CD4-positive, alpha-beta T cell treated with Interleukin-15 for 4 hours (primary cell): ENCODE data around the gene GON4L.
"Not testable (repeated sequence)": the region's sequence is repeated elsewhere in the genome, so short reads cannot be mapped to it uniquely, and the experiment has no call there.

Experiments used
- DNase-seq: peaks from one replicate; pipeline ENCODE4 v3.0.0-alpha.2; 2020; ENCODE audit warnings: low spot score

GON4L gene

DNA sequence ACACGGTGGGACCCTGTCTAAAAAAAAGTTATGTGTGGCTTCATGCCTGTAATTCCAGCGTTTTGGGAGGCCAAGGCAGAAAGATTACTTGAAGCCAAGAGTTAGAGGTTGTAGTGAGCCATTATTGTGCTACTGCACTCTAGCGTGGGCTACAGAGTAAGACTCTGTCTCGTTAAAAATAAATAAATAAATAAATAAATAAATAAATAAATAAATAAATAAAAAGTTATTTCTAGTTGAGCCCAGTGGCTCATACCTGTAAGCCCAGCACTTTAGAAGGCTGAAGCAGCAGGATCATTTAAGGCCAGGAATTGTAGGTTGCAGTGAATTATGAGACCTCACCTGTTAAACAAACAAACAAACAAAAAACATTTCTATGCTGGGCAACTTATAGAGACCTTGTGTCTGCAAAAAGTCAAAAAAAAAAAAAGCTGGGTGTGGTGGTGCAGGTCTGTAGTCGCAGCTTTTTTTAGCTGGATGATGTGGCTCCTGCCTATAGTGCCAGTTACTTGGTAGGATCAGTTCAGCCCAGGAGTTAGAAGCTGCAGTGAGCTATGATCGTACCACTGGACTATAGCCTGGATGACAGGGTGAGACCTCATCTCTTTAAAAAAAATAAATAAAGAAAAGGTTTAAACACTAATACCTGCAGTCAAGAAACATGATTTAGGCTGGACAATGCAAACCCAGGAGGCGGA, 25.6 kb downstream of the GON4L start:
- no peak for DNase-seq

DNA sequence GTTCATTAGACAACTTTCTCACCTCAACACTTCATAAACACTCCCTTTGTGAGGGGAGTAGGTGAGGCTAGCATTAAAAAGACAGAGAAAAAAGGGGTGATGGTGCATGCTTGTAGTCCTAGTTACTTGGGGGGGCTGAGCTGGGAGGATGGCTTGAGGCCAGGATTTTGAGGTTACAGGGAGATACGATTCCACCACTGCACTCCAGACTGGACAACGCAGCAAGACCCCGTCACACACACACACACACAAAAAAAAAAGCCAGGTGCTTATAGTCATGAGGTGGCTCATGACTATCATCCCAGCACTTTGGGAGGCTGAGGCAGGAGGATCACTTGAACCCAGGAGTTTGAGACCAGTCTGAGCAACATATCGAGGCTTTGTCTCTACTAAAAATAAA, 29.6 kb downstream of the GON4L start:
- DNase-seq: no peak

DNA sequence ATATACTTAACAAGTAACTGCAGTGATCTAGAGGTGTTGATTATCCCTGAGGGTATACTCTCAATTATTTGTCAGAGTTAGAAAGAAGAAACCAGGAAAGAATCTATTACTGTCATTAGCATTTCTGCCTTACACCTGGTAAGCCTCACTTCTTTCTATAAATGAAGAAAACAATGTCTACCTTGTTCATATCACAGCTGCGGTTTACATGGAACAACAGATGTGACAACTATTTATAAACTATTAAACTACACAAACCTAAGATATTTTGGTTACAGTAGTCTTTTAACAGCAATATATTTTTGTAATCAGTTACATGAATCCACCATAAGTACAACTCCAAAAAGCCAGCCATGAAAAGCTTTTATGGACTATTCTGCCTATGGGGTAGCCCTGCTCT, 40.7 kb downstream of the GON4L start:
- no peak for DNase-seq

DNA sequence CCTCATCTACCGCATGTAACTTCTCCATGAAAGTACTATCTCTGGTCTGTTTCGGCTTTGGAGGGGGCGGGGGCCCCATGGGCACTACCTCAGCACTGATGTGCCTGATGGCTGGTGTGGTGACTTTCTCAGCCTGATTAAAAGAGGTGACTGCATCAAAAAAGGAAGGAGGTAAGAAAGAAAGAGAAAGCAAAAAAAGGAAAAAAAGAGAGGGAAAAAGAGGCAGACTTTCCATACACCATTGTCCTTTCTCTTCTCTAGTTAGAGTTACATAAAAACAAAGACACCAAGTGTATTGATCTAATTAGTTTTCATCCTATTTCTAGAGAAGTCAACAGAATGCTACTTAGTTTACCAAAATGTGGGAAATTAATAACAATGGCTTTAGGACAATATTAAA, 43.3 kb downstream of the GON4L start:
- no peak for DNase-seq

DNA sequence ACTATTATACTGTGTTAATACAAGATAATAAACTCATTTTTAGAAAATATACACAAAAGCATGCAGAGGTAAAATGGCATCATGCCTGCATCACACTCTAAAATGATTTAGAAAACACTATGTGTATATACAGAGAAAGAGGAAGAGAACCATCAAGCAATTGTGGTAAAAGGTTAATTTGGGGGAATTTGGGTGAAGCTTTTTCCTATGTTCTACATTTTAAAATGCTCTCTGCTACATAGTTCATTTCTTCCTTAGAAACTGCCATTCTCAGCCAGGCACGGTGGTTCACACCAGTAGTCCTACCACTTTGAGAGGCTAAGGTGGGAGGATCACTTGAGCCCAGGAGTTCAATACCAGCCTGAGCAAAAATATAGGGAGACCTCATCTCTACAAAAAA, 44.1 kb downstream of the GON4L start:
- DNase-seq: no peak

DNA sequence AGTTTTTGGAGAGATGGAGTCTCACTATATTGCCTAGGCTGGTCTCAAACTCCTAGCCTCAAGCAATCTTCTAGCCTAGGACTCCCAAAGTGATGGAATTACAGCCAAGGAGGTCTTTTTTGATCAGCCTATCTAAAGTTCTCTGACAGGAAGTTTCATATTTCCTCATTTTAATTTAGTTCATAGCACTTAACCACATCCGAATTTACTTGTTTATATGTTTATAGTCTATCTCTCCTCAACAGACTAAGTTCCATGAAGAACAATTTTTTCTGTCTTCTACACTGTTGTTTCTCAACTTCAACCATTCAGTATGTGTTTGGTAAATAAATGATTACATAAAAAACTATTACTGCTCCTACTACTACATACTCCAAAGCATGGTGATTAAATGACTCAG, 47.9 kb downstream of the GON4L start:
- no peak for DNase-seq

DNA sequence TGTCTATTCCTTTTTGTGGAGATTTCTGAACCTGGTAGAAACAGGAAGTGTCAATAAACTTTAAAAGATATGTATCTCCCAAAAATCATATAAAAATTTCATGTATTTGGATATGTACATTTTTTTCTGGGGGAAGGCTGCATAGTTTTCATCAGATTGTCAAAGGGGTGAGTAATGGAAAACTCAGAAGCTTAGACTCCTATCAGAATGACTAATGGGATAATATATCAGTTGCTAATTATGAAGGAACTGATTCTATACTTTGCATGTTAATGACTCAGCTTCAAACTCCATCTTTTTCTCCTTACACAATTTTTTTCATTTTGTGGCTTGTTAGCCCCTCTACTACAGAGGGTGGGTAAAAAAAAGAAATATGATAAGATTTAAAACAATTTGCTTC, 55.9 kb downstream of the GON4L start:
- no peak for DNase-seq

DNA sequence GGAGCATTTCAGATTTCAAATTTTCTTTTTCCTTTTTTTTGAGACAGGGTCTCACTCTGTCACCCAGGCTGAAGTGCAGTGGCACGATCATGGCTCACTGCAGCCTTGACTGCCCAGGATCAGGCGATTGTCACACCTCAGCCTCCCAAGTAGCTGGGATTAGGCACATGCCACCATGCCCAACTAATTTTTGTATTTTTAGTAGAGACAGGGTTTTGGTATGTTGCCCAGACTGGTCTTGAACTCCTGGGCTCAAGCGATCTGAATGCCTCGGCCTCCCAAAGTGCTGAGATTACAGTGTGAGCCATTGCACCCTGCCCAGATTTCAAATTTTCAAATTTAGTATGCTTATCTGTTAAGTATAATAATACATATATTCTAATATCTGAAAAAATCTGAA, 61.4 kb downstream of the GON4L start:
- not testable (repeated sequence) for DNase-seq

DNA sequence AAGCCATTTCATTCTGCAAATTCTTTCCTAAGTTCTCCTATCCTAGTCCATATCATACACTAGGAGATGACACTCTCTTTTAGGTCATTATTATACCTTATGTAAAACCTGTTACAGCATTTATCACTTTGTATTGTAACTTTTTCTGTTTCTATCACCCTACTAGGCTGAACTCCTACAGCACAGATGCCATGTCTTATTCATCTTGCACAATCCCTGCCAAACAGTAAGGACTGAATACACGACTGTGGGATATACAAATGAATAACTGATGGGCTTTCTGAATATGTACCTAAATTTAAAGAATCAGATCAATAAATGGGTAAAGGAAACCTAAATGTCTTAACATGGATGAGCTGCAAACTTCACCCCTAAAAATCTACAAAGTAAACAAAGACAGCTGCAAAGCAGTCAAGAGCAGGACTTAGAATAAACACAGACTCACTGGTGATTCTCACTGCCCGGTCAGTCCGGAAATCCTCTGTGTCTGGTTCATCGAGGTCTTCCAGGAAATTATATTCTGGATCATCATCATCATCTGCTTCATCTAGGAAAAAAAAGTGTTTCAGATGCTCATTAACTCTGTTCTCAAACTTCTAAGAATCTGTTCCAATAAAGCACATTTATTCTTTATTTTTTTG, 62.3 kb downstream of the GON4L start:
- no peak for DNase-seq

DNA sequence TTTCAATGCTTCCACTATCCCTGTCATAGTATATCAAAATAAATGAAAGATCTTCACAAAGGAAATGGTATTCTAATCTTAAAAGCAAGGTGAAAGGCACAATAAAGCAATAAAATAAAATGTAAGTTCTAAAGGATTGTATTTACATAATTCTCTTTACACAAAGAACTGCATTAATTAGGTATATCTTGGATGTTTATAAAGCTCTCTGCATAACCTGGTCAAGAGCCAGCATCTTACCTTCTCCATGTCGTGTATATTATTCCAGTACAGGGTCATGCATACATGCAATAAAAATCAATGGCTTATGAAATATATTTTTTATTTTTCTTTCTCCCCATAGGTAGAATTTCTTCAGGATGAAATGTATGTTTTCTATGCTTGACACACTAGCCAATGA, 63.8 kb downstream of the GON4L start:
- no peak for DNase-seq

DNA sequence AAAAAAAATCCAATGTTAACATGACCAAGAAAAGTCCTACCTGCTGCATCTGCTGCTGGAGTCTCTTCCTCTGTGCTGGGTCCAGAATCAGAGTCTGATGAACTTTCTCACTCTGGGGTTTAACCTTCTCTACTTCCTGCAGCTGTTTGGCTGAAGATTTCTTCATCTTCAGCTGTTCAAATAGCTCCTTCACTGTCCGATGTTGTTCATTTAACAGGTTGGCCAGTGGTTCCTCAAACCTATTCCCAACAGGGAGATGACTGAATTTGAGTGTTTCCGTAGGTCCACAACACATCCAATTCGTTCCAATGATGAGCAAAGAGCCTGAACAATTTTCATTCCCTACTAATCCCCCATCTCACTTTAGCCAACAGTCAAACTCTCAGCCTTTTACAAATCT, 79.4 kb downstream of the GON4L start:
- DNase-seq: no peak

DNA sequence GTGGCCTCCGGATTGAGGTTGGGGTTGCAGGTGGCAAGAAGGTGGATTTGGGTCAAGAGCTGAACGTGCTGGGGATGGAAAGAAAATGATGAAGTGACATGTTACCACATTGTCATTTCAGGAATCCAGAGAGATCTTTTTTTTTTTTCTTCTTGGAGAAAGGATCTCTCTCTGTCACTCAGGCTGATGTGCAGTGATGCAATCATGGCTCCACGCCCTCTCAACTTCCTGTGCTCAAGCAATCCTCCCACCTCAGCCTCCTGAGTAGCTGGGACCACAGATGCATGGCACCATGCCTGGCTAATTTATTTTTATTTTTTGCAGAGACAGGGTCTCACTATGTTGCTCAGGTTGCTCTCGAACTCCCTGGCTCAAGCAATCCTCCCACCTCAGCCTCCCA, 80.6 kb downstream of the GON4L start:
- no peak for DNase-seq

DNA sequence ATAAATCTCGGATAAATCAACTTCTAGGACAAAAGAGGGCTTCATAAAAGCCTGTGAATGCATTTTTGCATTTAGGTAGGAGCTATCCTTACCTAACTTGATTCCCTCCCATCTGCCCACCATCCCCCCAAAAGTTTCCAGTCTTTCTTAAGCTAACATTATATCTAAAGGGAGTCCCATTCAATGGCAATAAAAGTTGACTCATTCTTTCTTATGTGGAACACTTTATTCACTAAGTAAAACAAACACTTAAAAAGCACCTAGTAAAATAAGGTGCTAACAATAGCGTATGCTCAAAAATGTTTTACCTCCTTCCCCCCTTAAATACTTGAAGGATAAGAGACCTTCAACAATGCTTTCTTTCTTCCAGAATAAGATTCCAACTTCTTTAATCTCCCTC, 83.8 kb downstream of the GON4L start:
- DNase-seq: no peak

DNA sequence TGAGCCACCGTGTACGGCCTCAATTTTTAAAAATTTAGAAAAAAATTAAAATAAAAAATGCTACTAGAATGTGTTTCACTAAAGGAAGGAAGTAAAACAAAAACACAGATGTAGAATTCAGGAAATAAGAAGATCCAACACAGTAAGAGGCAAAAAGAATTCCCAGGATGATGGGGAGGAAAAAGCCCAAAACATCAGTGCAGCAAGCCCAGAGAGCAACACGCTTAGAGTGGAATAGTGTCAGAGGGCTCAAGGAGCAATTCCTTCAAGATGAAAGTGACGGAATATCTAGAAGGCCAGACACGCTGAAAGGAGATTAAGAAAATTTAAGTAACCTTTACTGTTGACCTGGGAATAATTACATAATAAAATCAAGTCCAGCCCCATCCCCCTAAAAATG, 87.8 kb downstream of the GON4L start:
- DNase-seq: no peak

DNA sequence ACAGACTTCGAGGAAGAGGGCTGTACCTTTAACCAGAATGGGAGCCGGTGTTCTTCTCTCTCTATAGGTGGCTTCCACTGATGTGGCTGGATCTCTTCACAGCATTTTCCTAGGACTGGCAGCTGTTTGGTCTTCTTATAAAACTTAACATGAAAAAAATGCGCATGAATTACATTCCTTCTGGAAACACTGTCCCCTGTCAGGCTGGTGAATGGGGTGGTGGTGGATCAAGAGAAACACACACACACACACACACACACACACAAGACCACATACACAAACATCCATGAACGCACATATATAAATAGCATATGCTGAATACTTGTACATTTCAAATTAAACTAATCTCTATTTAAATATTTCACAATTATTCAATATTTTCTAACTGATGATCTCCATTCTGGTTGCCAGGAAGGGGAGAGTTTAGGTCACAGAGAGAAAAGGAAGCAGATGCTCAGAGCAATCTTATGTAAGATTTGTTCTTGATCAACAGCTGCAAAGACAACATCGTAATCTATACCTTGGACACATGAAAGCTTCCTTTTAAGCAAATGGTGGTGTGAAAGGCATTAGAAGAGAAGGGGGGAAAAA, 89.5 kb downstream of the GON4L start:
- DNase-seq: not testable (repeated sequence)

DNA sequence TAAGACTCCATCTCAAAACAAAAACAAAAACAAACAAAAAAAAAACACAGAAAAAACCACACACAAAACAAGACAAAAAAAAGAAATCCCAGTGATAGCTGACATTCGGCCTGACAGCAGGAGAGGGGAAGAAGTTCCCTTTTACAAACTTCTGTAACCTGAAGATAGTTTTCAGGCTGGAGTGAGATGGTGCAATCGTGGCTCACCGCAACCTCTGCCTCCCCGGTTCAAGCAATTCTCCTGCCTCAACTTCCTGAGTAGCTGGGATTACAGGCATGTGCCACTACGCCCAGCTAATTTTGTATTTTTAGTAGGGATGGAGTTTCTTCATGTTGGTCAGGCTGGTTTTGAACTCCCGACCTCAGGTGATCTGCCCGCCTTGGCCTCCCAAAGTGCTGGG, 93.0 kb downstream of the GON4L start:
- DNase-seq: not testable (repeated sequence)

DNA sequence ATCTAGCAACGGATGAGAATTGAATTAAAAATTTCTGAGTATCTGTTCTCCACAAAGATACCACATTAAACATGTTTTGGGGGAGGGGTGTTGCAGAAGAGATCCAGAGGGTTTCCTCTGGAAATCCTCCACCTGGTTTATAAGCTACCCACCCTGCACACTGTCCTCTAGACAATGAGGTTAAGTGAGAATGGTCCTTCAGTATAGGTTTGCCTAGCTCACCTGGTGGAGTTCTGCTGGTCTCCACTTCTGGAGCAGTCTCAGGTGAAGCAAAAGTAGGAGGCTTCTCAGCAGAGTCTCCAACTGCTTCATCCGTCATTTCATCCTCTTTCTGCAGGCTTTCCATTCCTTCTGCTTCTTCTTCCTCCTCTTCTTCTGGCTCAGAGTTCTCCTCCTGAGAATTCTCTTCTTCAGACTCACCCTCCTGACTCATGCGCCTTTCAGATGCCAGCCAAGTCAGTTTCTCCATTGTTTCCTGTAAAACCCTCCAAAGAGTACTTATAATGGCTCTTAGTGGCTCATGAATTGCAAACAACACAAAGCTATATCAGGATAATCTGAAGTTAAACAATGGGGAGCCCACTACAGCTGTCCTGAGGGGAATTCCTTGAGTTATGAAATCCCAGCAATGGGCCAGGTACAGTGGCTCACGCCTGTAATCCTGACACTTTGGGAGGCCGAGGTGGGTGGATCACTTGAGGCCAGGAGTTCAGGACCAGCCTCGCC, 93.8 kb downstream of the GON4L start:
- not testable (repeated sequence) for DNase-seq

DNA sequence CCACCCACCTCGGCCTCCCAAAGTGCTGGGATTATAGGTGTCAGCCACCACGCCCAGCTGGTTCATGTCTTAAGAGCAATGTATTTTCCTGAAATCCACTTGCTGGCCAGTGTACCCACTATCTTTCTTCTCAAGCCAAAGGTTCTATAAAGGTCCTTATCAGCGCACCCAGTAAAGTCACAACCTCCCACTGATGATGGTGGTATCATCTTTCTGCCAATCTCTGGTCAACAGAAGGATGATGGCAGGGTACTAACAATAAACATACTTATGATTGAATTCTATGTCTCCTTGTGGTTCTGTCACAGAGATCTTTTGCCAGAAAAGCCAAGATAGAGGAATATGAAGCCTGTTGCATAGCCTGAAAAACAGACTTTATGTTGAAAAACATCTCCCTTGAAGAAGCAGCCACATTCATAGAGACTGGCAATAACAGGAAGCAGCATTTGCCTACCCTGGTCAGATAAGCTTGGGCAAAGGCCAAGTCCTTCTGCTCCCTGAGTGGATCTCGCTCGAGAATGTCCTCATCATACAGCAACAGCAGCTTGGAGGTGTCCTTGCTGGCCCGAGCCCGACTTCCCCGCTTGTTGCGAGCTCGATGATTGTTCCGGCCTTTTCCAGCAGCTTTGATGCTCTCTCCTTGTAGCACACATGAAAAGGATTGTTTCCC, 95.1 kb downstream of the GON4L start:
- no peak for DNase-seq

DNA sequence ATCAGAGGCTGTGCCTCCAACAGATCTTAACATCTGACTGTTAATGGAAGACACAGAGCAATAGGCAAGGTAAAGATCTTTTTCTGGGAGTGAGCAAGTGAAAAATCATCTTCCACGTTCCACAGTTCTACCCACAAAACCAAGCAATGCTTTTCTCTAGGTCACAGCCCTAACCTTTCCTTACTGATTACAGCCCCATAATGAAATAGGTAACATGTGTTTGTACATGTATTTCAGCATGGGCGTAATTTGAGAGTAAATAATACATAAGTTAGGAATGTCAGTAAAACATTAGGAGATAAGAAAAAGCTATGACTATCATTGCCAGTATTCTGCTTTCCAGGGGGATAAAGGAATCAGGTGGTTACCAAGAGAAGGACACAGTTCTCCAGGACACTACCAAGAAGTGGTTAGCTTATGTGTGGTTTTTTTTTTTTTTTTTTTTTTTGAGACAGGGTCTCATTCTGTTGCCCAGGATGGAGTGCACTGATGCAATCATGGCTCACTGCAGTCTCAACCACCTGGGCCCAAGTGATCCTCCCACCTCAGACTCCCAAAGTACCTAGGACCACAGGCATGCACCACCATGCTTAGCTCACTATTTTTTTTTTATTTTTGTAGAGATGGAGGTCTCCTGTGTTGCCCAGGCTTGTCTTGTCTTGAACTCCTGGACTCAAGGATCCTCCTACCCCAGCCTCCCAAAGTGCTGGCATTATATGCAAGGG, 96.1 kb downstream of the GON4L start:
- no peak for DNase-seq

DNA sequence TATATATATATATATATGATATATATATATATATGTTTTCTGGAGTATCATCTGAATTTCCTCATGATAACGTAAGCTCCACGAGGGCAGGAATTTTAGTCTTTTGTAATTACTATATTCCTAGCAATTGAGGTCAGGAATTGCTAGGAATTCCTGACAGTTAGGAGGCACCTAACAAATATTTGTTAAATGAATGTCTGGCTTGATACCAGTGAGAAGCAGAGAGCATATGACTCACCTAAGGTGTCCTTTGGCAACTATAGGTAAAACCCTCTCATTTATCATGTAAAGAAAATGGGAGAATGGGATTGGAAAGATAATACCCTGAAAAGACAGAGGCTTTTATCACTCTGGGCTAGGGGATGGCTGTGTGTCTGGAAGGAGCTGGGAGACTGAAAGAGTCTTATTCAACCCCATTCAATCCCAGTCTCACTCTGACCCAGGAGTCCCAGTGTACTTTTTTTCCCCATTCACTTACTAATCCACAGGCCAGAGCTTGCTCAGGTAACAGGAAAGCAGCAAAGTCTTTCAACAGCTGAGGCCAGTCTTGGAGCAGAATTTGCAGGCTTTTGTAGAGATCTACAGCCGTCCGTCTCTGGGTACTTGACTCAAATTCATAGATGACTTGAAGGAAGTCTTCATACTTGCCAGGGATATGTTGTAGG, 96.9 kb downstream of the GON4L start:
- DNase-seq: no peak

DNA sequence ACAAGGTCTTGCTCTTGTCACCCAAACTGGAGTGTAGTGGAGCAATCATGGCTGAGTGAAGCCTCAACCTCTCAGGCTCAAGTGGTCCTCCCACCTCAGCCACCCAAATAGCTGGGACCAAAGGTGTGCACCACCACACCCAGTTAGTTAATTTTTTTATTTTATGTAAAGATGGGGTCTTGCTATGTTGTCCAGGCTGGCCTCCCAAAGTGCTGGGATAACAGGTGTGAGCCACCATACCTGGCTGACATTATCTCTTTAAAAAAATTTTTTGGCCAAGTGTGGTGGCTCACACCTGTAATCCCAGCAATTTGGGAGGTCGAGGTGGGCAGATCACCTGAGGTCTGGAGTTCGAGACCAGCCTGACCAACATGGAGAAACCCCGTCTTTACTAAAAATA, 98.0 kb downstream of the GON4L start:
- not testable (repeated sequence) for DNase-seq
